ENCODE results near the gene CSRP2.

Gene CSRP2

DNA sequence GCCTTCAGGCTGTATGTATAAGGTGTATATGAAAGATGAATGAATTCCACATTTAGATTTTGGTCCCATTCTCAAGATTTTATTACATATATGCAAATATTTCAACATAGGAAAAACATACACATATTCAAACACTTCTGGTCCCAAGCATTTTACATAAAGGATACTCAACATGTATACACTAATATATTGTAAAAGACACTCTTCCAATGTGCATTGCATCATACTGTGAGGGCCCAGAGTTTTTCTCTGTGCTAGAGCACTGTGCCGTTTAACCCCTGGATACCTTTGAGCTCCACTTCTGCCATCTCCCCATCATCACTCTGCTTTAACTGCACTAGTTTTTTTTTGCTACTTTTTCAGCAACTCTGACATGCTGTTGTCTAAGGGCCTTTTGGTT is 66.8 kb downstream of the CSRP2 start:
- Histone ChIP-seq H3K27ac (ENCODE audit: low read depth, low read length) (no peak overlapping the region), H3K4me3 (ENCODE audit: insufficient read depth, low read length, poor library complexity, severe bottlenecking) (no peak overlapping the region), H2AFZ (ENCODE audit: low read depth, low read length, severe bottlenecking) (no peak overlapping the region), H3K36me3 (ENCODE audit: low read length) (peaks cover 24% of the 10 kb centered on the region; the same call in 1 of the 2 replicates), H4K20me1 (ENCODE audit: low read depth, low read length) (0 out of 2 replicates have a peak, but pooled peaks cover 2% of the 10 kb centered on the region), H3K79me2 (ENCODE audit: insufficient read depth, low read length) (no peaks in the 10 kb centered on the region), H3K4me2 (ENCODE audit: low read depth, low read length, poor library complexity, severe bottlenecking) (no peak overlapping the region), H3K9ac (ENCODE audit: low read length) (no peak overlapping the region), H3K9me2 (replicated peaks; ENCODE audit: insufficient read depth, low read length) (no peaks in the 10 kb centered on the region), H3K9me3 (ENCODE audit: insufficient read depth, low read length) (no peaks in the 10 kb centered on the region), H3K27me3 (ENCODE audit: low read length) (no peaks in the 10 kb centered on the region), H3F3A (ENCODE audit: insufficient read depth) (no peaks in the 10 kb centered on the region)
- TF ChIP-seq CTCF (IDR thresholded peaks at IDR 0.05; ENCODE audit: insufficient read depth, low read length, poor library complexity, severe bottlenecking) (no peak), EZH2phosphoT487 (conservative IDR thresholded peaks at IDR 0.05; ENCODE audit: low read length) (no peak)

DNA sequence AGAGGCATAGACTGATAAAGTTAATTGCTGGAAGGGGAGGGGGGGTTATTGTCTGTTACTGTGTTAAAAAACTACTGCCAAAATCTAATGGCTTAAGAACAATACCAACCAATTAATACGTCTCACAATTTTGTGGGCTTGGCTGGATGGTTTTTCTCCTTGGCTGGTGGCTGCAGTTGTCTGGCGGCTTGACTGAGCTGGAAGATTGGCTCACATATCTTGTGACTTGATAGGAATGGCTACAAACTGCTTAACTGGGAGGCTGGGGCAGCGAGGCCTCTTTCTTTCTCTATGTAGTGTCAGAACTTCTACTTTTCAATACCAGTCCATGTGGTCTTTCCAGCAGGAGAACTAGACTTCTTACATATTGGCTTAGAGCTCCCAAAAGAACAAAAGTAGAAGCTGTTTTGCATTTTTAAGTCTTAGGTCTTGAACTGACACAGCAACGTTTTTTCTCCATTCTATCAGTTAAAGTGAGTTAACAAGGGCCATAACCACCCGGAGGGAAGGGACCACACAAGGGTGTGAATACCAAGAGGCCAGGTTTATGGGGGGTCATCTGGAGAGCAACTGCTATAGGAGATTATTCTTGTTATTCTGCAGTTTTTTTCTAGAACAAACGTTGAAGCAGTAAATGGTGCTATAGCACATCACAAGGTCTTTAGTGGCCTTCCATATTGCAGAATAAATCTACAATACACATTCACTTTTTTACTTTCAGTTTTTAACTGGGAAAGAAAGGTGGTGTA is 68.0 kb downstream of the CSRP2 start:
- H3K36me3 ChIP-seq (ENCODE audit: low read length) = peaks cover 17% of the 10 kb centered on the region; the same call in 1 of the 2 replicates

More for the DNA sequence above, 68.0 kb downstream of the CSRP2 start:
- H3K9me2 ChIP-seq (replicated peaks; ENCODE audit: insufficient read depth, low read length) = no peaks in the 10 kb centered on the region
- no peaks in the 10 kb centered on the region for H3K27me3 ChIP-seq (ENCODE audit: low read length)
- H3F3A ChIP-seq (ENCODE audit: insufficient read depth) = no peaks in the 10 kb centered on the region
- H3K4me3 ChIP-seq (ENCODE audit: insufficient read depth, low read length, poor library complexity, severe bottlenecking) = no peak overlapping the region
- H3K4me2 ChIP-seq (ENCODE audit: low read depth, low read length, poor library complexity, severe bottlenecking) = no peak overlapping the region
- no peak overlapping the region for H2AFZ ChIP-seq (ENCODE audit: low read depth, low read length, severe bottlenecking)
- H3K27ac ChIP-seq (ENCODE audit: low read depth, low read length) = no peak overlapping the region
- 0 out of 2 replicates have a peak, but pooled peaks cover 2% of the 10 kb centered on the region for H4K20me1 ChIP-seq (ENCODE audit: low read depth, low read length)
- no peaks in the 10 kb centered on the region for H3K9me3 ChIP-seq (ENCODE audit: insufficient read depth, low read length)
- no peak overlapping the region for H3K9ac ChIP-seq (ENCODE audit: low read length)
- no peaks in the 10 kb centered on the region for H3K79me2 ChIP-seq (ENCODE audit: insufficient read depth, low read length)
- TF ChIP-seq EZH2phosphoT487 (conservative IDR thresholded peaks at IDR 0.05; ENCODE audit: low read length) = no peak
- TF ChIP-seq CTCF (IDR thresholded peaks at IDR 0.05; ENCODE audit: insufficient read depth, low read length, poor library complexity, severe bottlenecking) = no peak
